Left renal pelvis (tissue), 4 donors: ENCODE data around the gene SLC40A1. TPM values are rescaled to one million over a fixed set of nuclear protein-coding genes. Genes with fewer than 3 reads are reported as not detected.
"Not testable (repeated sequence)": the region's sequence is repeated elsewhere in the genome, so short reads cannot be mapped to it uniquely, and the experiment has no call there.

Experiments used
- DNase-seq, 4 donors: peaks; one replicate each; pipeline ENCODE4 v3.0.0-alpha.2; 2013; ENCODE audit warnings: low read depth in 4 of 4, low spot score in 3 of 4
- polyA plus RNA-seq, 4 donors: library from polyadenylated mRNA; unstranded; fragments of 120-200 nt; gene quantifications; one replicate each; pipeline ENCODE4 v1.2.1, GENCODE V29; 2013; ENCODE audit not compliant: insufficient read length in 4 of 4

Gene SLC40A1
- polyA plus RNA-seq, 4 donors, result 103 to 145 (median 121) TPM

- not testable (repeated sequence) for DNase-seq
Measured at GRCh38 chr2:189601652-189602051, 21.1 kb upstream of the SLC40A1 start.

DNA sequence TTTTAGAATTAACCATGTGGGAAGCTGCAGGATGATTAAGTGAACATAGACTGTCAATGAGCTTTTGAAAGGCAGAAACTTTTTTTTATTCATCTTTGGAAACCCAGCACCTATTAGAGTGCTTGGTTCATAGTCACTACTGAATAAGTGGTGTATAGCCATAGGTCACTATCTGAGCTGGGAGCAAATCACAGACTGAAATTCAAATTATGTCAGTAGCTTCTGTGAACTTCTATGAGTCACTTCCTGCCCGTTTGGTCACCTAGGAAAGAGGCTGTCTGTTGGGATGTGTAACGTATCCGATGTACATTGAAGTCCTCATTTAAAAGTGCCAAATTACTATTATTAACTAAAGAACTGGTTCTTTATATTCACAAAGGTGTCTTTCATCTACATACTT, 20.5 kb upstream of the SLC40A1 start:
- DNase-seq, result no peak

DNA sequence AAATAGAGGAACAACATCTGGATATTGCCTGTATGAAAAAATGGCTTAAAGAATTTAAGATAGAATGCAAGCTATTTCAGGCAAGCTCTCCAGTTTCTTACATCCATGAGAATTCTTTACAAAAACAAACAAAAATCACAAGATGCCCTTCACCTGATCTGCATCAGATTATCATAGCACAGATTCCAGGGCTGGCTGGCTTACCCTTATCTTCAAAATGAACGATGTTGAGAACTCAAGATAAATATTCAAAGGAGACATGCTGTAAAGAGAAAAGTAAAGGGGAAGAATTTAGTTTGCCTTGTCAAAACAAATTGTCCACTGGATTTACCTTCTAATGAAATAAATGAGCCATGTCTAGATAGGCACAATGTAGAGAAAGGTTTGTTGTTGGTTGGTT, 18.7 kb upstream of the SLC40A1 start:
- DNase-seq, result no peak

- DNase-seq, result no peak
Measured at GRCh38 chr2:189595417-189595816, 14.8 kb upstream of the SLC40A1 start.

GRCh38 chr2:189594305-189594704, 13.7 kb upstream of the SLC40A1 start:
- no peak for DNase-seq

DNA sequence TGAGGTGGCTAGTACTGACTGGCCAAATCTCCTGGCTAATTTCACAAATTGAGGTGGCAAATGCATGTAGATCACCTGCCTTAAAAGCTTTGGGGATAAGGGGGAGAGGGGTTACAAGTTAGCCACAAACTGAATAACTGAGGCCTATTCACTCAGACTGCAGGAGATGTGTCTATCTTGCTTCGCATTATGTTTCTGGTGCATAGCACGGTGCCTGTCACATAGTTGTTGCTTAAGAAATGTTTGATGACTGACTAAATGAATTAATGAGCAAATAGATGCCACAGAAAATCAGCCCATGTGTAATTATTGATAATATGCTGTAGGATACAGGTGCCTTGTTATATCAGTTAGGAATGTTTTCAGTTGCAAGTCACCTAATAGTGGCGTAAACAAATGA, 12.5 kb upstream of the SLC40A1 start:
- DNase-seq, result no peak

DNA sequence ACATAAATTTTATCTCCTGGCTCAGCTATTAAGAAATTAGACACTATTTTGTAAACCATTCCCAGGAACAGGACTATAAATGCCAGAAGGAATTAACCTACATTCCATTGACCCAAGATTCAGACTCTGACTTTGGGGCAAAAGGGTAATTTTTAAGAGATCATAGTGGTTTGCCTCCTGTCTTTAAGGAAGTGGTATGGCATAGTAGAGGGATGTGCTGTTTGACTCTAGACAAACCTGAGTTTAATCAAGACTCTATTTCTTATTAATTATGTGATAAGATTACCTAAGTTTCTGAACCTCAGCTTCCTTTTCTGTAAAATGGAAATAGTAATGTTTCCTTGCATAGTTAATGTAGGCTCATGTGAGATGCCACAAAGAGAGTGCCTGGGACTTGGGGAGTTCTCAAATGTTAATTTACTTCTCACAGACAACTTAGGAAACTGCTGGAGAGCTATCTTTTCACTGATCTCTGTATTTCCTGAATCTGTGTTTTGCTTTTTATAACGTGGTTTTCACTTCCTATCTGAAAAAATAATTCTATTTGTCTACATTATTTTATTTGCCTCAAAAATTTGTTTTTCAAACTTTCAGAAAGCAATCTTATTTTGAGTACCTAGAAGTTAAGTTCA, 11.9 kb upstream of the SLC40A1 start:
- no peak for DNase-seq

GRCh38 chr2:189587780-189588179, 7.2 kb upstream of the SLC40A1 start:
- DNase-seq, result no peak

GRCh38 chr2:189585226-189585756, 4.7 kb upstream of the SLC40A1 start:
- DNase-seq, result no peak

DNA sequence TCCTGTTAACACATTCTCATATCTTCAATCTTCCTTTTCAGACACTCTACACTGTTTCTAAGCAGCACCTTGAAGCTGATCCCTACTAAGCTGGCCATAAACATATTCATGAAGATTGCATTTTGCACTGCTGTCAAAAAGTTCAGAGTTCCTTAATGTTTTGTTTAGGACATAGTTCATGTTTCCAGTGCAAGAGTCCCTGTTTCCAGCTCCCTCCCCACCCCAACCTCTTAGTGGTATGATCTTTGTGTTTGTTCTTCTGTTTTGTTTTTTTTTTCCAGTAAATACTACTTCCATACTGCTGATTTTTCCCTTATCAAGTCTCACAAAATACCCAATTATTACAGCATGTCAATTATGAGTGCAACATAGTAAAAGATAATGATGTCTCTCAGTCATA, 4.1 kb upstream of the SLC40A1 start:
- DNase-seq, result no peak

- no peak for DNase-seq
Measured at GRCh38 chr2:189583227-189584198, 2.9 kb upstream of the SLC40A1 start.

DNA sequence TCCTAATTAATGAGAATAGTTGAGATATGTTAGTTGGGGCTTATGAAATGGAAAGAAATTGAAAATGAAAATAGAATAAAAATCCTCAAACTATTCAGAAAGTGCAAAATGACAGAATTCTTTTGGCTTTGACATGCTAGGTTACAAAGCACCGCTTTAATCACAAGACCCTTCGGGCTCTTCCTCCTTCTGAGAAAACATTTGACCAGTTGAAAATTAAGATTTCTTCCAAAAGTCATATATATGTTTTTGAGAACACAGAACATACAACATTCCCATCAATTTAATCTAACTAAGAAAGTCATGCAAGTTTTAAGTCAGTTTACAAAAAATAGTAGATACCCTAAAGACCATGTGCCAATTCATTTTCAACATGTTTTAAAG, 2.2 kb upstream of the SLC40A1 start:
- DNase-seq, result no peak

- DNase-seq, result no peak
Measured at GRCh38 chr2:189582140-189582808, 1.7 kb upstream of the SLC40A1 start.

GRCh38 chr2:189581354-189582139, 961 bp upstream of the SLC40A1 start:
- no peak for DNase-seq

GRCh38 chr2:189580241-189580651, 340 bp downstream of the SLC40A1 start:
- DNase-seq, result no peak

- DNase-seq, result no peak
Measured at GRCh38 chr2:189579585-189580186, 900 bp downstream of the SLC40A1 start.

DNA sequence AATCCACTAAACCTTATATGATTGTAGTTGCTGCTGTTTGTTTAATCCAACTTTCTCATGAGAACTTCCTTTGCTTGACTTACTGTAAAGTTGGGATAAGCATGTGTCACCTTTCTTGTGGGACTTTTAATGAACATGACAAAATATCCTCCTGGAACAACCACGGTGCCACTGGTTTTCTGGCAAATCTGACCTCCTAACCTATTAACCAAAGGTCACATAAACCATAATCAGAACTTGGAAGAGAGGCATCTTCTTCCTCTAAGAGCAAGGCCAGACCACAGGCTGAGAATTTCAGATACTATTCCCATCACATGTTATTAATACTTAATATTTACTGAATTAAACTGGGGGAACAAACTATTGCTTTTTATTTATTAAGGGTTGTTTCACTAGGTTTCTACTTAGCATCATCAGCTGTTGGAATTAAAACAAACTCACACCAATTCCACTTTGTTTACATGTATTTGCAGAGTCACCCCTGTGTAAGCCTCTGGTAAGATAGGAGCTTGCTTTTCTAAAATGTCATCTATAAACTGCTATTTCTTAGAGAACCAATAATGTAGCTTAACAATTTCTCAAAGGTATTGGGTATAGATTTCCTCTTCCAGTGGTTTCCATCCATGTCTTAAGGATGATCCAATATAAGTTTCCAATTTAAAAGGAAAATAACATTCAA, 2.2 kb downstream of the SLC40A1 start:
- DNase-seq, result no peak

DNA sequence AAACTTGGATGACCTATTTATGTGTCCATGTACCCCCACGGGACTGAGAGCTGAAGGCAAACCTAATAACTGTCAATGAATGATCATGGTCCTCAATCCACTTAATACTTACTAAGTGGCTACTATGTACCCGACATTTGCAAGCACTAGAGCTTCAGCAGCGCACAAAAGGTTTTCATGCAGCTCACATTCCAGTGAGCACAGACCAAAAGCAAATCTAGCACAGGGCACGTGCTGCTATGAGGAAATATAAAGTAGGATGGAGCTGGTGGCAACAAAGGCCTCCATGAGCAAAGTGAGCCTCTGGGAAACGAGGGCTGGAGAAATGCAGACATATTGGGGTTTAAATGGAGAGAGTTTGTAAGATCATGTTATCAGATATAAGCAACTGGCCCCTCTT, 3.5 kb downstream of the SLC40A1 start:
- no peak for DNase-seq

- DNase-seq, result no peak
Measured at GRCh38 chr2:189576396-189576795, 4.2 kb downstream of the SLC40A1 start.
